ENCODE measurements around the gene PCBP3. TPM values are rescaled to one million over a fixed set of nuclear protein-coding genes. Genes with fewer than 3 reads are reported as not detected.

The PCBP3 gene
- total RNA-seq, 6 experiments from 2014 or later, result not detected

- DNase-seq, result no peak
- Mint-ChIP-seq H3K36me3 (ENCODE audit: low read depth) (no peaks in the 10 kb centered on the region), H3K9me3 (no peaks in the 10 kb centered on the region), H3K27me3 (ENCODE audit: insufficient read depth) (peaks cover 42% of the 10 kb centered on the region), H3K27ac (no peak overlapping the region), H3K4me3 (no peak overlapping the region), H3K4me1 (ENCODE audit: low read depth) (no peaks in the 10 kb centered on the region)
- peak; percentile 11; the same call in 1 of the 2 replicates for TF ChIP-seq CTCF (IDR thresholded peaks at IDR 0.05)
Observed at GRCh38 chr21:45768740-45769048, 125.2 kb downstream of the PCBP3 start.

- Mint-ChIP-seq H3K27ac (no peak overlapping the region), H3K9me3 (no peaks in the 10 kb centered on the region), H3K4me3 (no peak overlapping the region), H3K36me3 (ENCODE audit: low read depth) (no peaks in the 10 kb centered on the region), H3K27me3 (ENCODE audit: insufficient read depth) (peaks cover 44% of the 10 kb centered on the region), H3K4me1 (ENCODE audit: low read depth) (no peaks in the 10 kb centered on the region)
- TF ChIP-seq CTCF (IDR thresholded peaks at IDR 0.05), result no peak
- DNase-seq, result no peak
Observed at GRCh38 chr21:45769294-45769693, 125.8 kb downstream of the PCBP3 start.

GRCh38 chr21:45769896-45770295 is 126.4 kb downstream of the PCBP3 start:
- Mint-ChIP-seq H3K9me3 (no peaks in the 10 kb centered on the region), H3K27me3 (ENCODE audit: insufficient read depth) (peaks cover 43% of the 10 kb centered on the region)

GRCh38 chr21:45772180-45772579 is 128.7 kb downstream of the PCBP3 start:
- Mint-ChIP-seq H3K27ac (no peak overlapping the region), H3K27me3 (ENCODE audit: insufficient read depth) (peaks cover 35% of the 10 kb centered on the region), H3K36me3 (ENCODE audit: low read depth) (no peaks in the 10 kb centered on the region), H3K4me3 (no peak overlapping the region), H3K9me3 (peaks cover 4% of the 10 kb centered on the region), H3K4me1 (ENCODE audit: low read depth) (no peaks in the 10 kb centered on the region)
- DNase-seq, result no peak
- no peak for TF ChIP-seq CTCF (IDR thresholded peaks at IDR 0.05)

More at GRCh38 chr21:45769896-45770295, 126.4 kb downstream of the PCBP3 start:
- Mint-ChIP-seq H3K36me3 (ENCODE audit: low read depth) (no peaks in the 10 kb centered on the region), H3K27ac (no peak overlapping the region), H3K4me1 (ENCODE audit: low read depth) (no peaks in the 10 kb centered on the region), H3K4me3 (no peak overlapping the region)
- no peak for DNase-seq
- TF ChIP-seq CTCF (IDR thresholded peaks at IDR 0.05), result no peak

GRCh38 chr21:45774291-45774690 is 130.8 kb downstream of the PCBP3 start:
- Mint-ChIP-seq H3K27ac (no peak overlapping the region), H3K27me3 (ENCODE audit: insufficient read depth) (peaks cover 30% of the 10 kb centered on the region), H3K4me1 (ENCODE audit: low read depth) (no peaks in the 10 kb centered on the region), H3K36me3 (ENCODE audit: low read depth) (no peaks in the 10 kb centered on the region), H3K9me3 (peaks cover 6% of the 10 kb centered on the region), H3K4me3 (no peak overlapping the region)
- TF ChIP-seq CTCF (IDR thresholded peaks at IDR 0.05), result no peak
- DNase-seq, result no peak

- no peak for DNase-seq
- Mint-ChIP-seq H3K36me3 (ENCODE audit: low read depth) (no peaks in the 10 kb centered on the region), H3K4me3 (no peak overlapping the region), H3K27me3 (ENCODE audit: insufficient read depth) (peaks cover 27% of the 10 kb centered on the region), H3K9me3 (peaks cover 6% of the 10 kb centered on the region), H3K27ac (no peak overlapping the region), H3K4me1 (ENCODE audit: low read depth) (no peaks in the 10 kb centered on the region)
- TF ChIP-seq CTCF (IDR thresholded peaks at IDR 0.05), result no peak
Observed at GRCh38 chr21:45776971-45777370, 133.4 kb downstream of the PCBP3 start.

Measured in HFFc6 (cell line).